MCF 10A (cell line): ENCODE results near the gene SEBOX. TPM values are rescaled to one million over a fixed set of nuclear protein-coding genes. Genes with fewer than 3 reads are reported as not detected.

Experiments used
- BruUV-seq: library from RNA; stranded (reverse); fragments of 400-500 nt; replicated peaks from 2 replicates; lab custom pipeline; 2021; lab: Mats Ljungman, UMichigan
- CTCF ChIA-PET: fragments of 300-600 bp; sonication (Branson Sonifier 250); formaldehyde crosslinking; extraction: SDS; loops from one replicate; lab custom pipeline; 2021; ENCODE audit warnings: antibody characterized with exemption, inconsistent platforms; lab: Yijun Ruan, JAX
- POLR2A ChIA-PET: fragments of 300-600, 350-650 bp; sonication (Branson Sonifier 250); formaldehyde crosslinking; extraction: SDS; loops from one replicate; lab custom pipeline; 2020; ENCODE audit warnings: antibody characterized with exemption, inconsistent platforms; lab: Yijun Ruan, JAX
- DNase-seq: peaks from one replicate; pipeline ENCODE4 v3.0.0-alpha.2; 2018; ENCODE audit not compliant: unreplicated experiment
- H3K27ac Mint-ChIP-seq: one replicate; pipeline ENCODE4 v1.8.0; 2022; ENCODE audit warnings: mild to moderate bottlenecking, low read depth, mixed read lengths; ENCODE audit not compliant: unreplicated experiment
- H3K27me3 Mint-ChIP-seq: one replicate; pipeline ENCODE4 v1.8.0; 2022; ENCODE audit warnings: mixed read lengths; ENCODE audit not compliant: insufficient read depth, unreplicated experiment
- H3K36me3 Mint-ChIP-seq: one replicate; pipeline ENCODE4 v1.8.0; 2022; ENCODE audit warnings: mild to moderate bottlenecking, moderate library complexity, mixed read lengths; ENCODE audit not compliant: insufficient read depth, unreplicated experiment
- H3K4me1 Mint-ChIP-seq: one replicate; pipeline ENCODE4 v1.8.0; 2022; ENCODE audit warnings: mixed read lengths; ENCODE audit not compliant: insufficient read depth, unreplicated experiment
- H3K4me3 Mint-ChIP-seq: one replicate; pipeline ENCODE4 v1.8.0; 2022; ENCODE audit warnings: mild to moderate bottlenecking, moderate library complexity, mixed read lengths; ENCODE audit not compliant: unreplicated experiment
- H3K9me3 Mint-ChIP-seq: one replicate; pipeline ENCODE4 v1.8.0; 2022; ENCODE audit warnings: mixed read lengths; ENCODE audit not compliant: unreplicated experiment
- CTCF ChIP-seq: fragments of 200-600 bp; IDR thresholded peaks from one replicate; pipeline ENCODE4 v1.8.0; 2022; ENCODE audit warnings: antibody characterized with exemption, mild to moderate bottlenecking; ENCODE audit not compliant: unreplicated experiment
- intact Hi-C: fragments of 100-400 bp; cut with micrococcal nuclease; formaldehyde crosslinking; loops from 2 replicates; pipeline ENCODE4 v1.14.1; 2022
- total RNA-seq: library from RNA; stranded (reverse); gene quantifications from 2 replicates; pipeline ENCODE4 v1.2.3, GENCODE V29; 2022

The SEBOX gene
- total RNA-seq, 1 experiment from 2014 or later, result not detected

- intact Hi-C loops, result no loop called here
Measured at GRCh38 chr17:28345419-28346198, 19.4 kb downstream of the SEBOX start.

DNA sequence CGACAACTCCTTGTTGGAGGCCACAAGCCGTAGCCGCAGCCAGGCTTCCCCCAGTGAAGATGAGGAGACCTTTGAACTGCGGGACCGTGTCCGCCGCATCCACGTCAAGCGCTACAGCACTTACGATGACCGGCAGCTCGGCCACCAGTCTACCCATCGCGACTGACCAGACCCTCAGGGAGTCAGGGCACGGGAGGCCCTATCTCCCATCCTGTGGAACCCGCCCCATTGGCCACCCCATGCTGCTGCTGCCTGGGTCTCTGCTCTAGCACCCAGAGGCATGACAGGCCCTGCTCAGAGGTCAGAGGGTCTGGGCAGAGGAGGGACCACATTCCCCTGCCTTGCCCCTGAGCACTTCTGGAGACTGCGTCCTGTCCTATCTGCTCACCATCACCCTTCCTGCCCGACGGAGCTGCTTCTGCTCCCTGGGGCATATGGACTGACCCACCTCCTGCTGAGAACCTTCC is 20.5 kb downstream of the SEBOX start:
- no peaks in the 10 kb centered on the region for H3K9me3 Mint-ChIP-seq
- intact Hi-C loops, result no loop called here
- H3K27ac Mint-ChIP-seq, result no peak overlapping the region
- TF ChIP-seq CTCF, result no peak
- BruUV-seq, result no TSS peak
- CTCF ChIA-PET, result interaction anchor here (2.0 to 4.4 kb wide), 3 partner anchors 13 to 110 kb away, joined by 4 to 23 read pairs (median 6); partner anchors contain the start of gene POLDIP2
- H3K4me3 Mint-ChIP-seq, result no peak overlapping the region
- peaks cover 12% of the 10 kb centered on the region for H3K4me1 Mint-ChIP-seq
- no peaks in the 10 kb centered on the region for H3K27me3 Mint-ChIP-seq
- DNase-seq, result no peak
- H3K36me3 Mint-ChIP-seq, result peaks cover 86% of the 10 kb centered on the region
- POLR2A ChIA-PET, result interaction anchor here (0.5 to 5.8 kb wide), 6 partner anchors 9 to 207 kb away, joined by 3 to 85 read pairs (median 14); partner anchors contain the start of genes IFT20, POLDIP2 and TNFAIP1

More at GRCh38 chr17:28345419-28346198, 19.4 kb downstream of the SEBOX start:
- no peak for DNase-seq
- Mint-ChIP-seq H3K4me1 (peaks cover 12% of the 10 kb centered on the region), H3K9me3 (no peaks in the 10 kb centered on the region), H3K36me3 (peaks cover 87% of the 10 kb centered on the region), H3K4me3 (no peak overlapping the region), H3K27ac (peak overlapping the region; percentile 59), H3K27me3 (no peaks in the 10 kb centered on the region)
- BruUV-seq, result no TSS peak
- ChIA-PET CTCF (interaction anchor here (0.5 to 4.4 kb wide), 8 partner anchors 8 to 112 kb away, joined by 3 to 23 read pairs (median 4); partner anchors contain the start of genes IFT20, POLDIP2 and TNFAIP1), POLR2A (interaction anchor here (1.4 to 5.8 kb wide), 10 partner anchors 8 to 147 kb away, joined by 4 to 85 read pairs (median 10); partner anchors contain the start of genes IFT20, POLDIP2, TMEM97 and TNFAIP1)
- TF ChIP-seq CTCF, result no peak

- H3K4me1 Mint-ChIP-seq, result peaks cover 12% of the 10 kb centered on the region
Measured at GRCh38 chr17:28344011-28344410, 21.0 kb downstream of the SEBOX start.

More at GRCh38 chr17:28344011-28344410, 21.0 kb downstream of the SEBOX start:
- DNase-seq, result no peak
- BruUV-seq, result no TSS peak
- no peaks in the 10 kb centered on the region for H3K27me3 Mint-ChIP-seq
- H3K4me3 Mint-ChIP-seq, result no peak overlapping the region
- intact Hi-C loops, result no loop called here
- ChIA-PET CTCF (interaction anchor here (2.0 to 2.4 kb wide), 2 partner anchors 72 to 110 kb away, joined by 4 to 6 read pairs; no protein-coding TSS in a partner anchor), POLR2A (interaction anchor here (1.0 to 5.8 kb wide), 4 partner anchors 9 to 111 kb away, joined by 3 to 85 read pairs (median 42); partner anchors contain the start of genes IFT20, POLDIP2 and TNFAIP1)
- H3K27ac Mint-ChIP-seq, result no peak overlapping the region
- H3K36me3 Mint-ChIP-seq, result peaks cover 84% of the 10 kb centered on the region
- no peaks in the 10 kb centered on the region for H3K9me3 Mint-ChIP-seq
- no peak for TF ChIP-seq CTCF
